ENCODE data around the gene BAG5.
A peak's percentile ranks its signal among the peaks of the same experiment; 100 is the strongest.

DNA sequence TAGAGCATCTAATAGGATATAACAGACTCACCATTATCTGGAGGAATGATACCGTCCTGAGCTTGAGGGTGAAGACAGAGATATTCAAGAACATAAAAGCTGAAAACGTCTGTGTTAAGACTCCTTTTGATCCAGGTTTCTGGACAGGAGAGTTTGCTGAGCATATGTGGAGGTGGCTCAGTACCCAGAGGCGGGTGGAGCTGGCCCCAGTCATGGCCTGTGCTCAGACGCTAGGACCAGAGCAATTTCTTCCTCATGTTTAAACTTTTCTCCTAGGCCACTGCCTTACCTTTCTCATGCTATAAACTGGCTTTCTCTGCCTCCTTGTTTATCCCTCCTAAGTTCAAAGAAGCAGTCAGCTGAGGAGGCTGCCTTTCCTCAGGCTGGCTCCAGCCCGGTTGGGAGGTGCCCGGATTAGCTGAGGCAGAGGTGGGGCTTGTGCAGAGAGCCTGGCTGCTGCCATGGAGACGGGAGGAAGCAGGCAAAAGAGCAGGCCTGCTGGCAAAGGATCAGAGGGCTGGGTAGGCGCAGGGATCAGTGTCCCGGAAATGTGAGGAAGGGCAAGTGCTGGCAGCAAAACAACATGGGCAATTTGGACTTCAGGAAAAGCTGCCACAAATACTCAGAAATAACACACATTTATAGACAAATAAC lies 14.0 kb upstream of the BAG5 start:
- TF ChIP-seq POLR2AphosphoS5 (IDR thresholded peaks at IDR 0.05; ENCODE audit: low read depth, low read length), result no peak
- TF ChIP-seq, protein P1, sequence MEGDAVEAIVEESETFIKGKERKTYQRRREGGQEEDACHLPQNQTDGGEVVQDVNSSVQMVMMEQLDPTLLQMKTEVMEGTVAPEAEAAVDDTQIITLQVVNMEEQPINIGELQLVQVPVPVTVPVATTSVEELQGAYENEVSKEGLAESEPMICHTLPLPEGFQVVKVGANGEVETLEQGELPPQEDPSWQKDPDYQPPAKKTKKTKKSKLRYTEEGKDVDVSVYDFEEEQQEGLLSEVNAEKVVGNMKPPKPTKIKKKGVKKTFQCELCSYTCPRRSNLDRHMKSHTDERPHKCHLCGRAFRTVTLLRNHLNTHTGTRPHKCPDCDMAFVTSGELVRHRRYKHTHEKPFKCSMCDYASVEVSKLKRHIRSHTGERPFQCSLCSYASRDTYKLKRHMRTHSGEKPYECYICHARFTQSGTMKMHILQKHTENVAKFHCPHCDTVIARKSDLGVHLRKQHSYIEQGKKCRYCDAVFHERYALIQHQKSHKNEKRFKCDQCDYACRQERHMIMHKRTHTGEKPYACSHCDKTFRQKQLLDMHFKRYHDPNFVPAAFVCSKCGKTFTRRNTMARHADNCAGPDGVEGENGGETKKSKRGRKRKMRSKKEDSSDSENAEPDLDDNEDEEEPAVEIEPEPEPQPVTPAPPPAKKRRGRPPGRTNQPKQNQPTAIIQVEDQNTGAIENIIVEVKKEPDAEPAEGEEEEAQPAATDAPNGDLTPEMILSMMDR (IDR thresholded peaks at IDR 0.05), result no peak
- TF ChIP-seq, protein P2, sequence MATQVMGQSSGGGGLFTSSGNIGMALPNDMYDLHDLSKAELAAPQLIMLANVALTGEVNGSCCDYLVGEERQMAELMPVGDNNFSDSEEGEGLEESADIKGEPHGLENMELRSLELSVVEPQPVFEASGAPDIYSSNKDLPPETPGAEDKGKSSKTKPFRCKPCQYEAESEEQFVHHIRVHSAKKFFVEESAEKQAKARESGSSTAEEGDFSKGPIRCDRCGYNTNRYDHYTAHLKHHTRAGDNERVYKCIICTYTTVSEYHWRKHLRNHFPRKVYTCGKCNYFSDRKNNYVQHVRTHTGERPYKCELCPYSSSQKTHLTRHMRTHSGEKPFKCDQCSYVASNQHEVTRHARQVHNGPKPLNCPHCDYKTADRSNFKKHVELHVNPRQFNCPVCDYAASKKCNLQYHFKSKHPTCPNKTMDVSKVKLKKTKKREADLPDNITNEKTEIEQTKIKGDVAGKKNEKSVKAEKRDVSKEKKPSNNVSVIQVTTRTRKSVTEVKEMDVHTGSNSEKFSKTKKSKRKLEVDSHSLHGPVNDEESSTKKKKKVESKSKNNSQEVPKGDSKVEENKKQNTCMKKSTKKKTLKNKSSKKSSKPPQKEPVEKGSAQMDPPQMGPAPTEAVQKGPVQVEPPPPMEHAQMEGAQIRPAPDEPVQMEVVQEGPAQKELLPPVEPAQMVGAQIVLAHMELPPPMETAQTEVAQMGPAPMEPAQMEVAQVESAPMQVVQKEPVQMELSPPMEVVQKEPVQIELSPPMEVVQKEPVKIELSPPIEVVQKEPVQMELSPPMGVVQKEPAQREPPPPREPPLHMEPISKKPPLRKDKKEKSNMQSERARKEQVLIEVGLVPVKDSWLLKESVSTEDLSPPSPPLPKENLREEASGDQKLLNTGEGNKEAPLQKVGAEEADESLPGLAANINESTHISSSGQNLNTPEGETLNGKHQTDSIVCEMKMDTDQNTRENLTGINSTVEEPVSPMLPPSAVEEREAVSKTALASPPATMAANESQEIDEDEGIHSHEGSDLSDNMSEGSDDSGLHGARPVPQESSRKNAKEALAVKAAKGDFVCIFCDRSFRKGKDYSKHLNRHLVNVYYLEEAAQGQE (IDR thresholded peaks at IDR 0.05; ENCODE audit: insufficient read depth in 1 of 2, low read depth in 2 of 2, low read length in 1 of 2), result no peak
- peak; percentile 74 for TF ChIP-seq TCF7L2 (IDR thresholded peaks at IDR 0.05; ENCODE audit: low read depth, low read length)
- TF ChIP-seq SIN3A (IDR thresholded peaks at IDR 0.05; ENCODE audit: borderline replicate concordance, insufficient read depth, low read depth, low read length), result no peak
